ENCODE measurements around the gene UBTF. TPM values are rescaled to one million over a fixed set of nuclear protein-coding genes. Genes with fewer than 3 reads are reported as not detected.

The UBTF gene
- total and polyA plus RNA-seq, 9 of the 15 experiments (the other 6 are each of a cell fraction or from before 2014, with no cell fraction given) = 1.2 to 113 (median 83.6) TPM

DNA sequence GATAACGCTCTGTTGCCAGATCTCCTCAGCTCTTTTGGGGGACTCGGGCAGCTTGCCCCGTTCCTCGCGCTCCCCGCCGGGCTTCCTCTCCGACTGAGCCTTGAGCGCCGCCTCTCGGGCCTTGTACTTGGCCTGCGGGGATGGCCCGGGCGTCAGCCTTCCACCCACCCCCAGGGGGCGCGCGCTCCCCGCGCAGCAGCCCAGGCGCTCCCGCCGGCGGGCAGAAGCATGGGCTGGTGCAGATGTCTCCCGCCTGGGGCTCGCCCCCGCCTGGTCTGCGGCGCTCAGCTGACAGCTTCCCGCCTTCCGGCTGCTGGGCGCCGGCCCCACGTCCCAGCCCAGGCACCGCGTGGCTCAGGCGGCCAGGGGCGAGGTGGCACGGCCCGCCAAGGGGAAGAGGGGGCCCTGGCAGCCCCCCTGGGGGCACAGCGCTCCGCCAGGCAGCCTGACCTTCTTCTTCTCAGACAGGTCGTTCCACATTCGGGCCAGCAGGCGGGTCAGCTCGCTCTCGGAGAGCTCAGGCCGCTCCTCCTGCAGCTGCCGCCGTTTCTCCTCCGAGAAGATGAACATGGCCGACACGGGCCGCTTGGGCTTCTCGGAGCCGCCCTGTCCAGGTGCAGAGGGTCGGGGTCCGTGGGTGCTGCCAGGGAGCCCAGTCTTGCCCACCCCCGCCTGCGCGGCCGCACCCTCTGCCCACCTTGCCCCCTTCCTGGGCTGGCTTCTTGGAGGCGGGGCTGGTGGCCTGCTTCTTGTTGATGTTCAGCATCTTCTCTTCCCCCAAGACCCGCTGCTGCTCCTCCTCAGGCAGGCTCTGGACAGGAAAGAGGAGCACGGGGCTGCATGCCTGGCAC is 8.9 kb downstream of the UBTF start (continued):
- TF ChIP-seq FOXM1 (IDR thresholded peaks at IDR 0.05; ENCODE audit: low read depth) = no peak
- TF ChIP-seq FOXM1 (CRISPR knock-in tag; IDR thresholded peaks at IDR 0.05; ENCODE audit: low read depth) = peak; percentile 85; the same call in 1 of the 2 replicates
- no peak for TF ChIP-seq ZNF184 (CRISPR knock-in tag; IDR thresholded peaks at IDR 0.05)
- peak; percentile 79; the same call in 1 of the 2 replicates for TF ChIP-seq PTBP1 (IDR thresholded peaks at IDR 0.05; ENCODE audit: low read depth, low read length)
- TF ChIP-seq CEBPB (tag; IDR thresholded peaks at IDR 0.05) = no peak
- TF ChIP-seq MNT (conservative IDR thresholded peaks at IDR 0.05) = peak; percentile 78 to 92
- TF ChIP-seq ZFP36 (IDR thresholded peaks at IDR 0.05; ENCODE audit: low read depth, low read length, partially characterized antibody) = peak; percentile 23
- peak; percentile 66; the same call in 1 of the 2 replicates for TF ChIP-seq ZNF175 (CRISPR knock-in tag; IDR thresholded peaks at IDR 0.05; ENCODE audit: low read depth)
- peak; percentile 80 for TF ChIP-seq TCF3 (CRISPR knock-in tag; IDR thresholded peaks at IDR 0.05)
- TF ChIP-seq SREBF1 (IDR thresholded peaks at IDR 0.05; ENCODE audit: borderline replicate concordance, low read depth, low read length) = no peak
- TF ChIP-seq HNRNPK (IDR thresholded peaks at IDR 0.05; ENCODE audit: low read depth, low read length, poor library complexity, severe bottlenecking) = peak; percentile 98
- no peak for TF ChIP-seq ZC3H8 (IDR thresholded peaks at IDR 0.05)
- no peak for TF ChIP-seq MBD2 (IDR thresholded peaks at IDR 0.05; ENCODE audit: borderline replicate concordance, low read depth)
- TF ChIP-seq EZH2 (IDR thresholded peaks at IDR 0.05; ENCODE audit: borderline replicate concordance, low read depth, low read length) = no peak
- peak; percentile 13; the same call in 1 of the 2 replicates for TF ChIP-seq POLR2A (conservative IDR thresholded peaks at IDR 0.05)
- peak; percentile 99 for TF ChIP-seq RAD21 (CRISPR knock-in tag; conservative IDR thresholded peaks at IDR 0.05 in 1 of 2, IDR thresholded peaks at IDR 0.05 in 1 of 2)
- TF ChIP-seq, protein P1, sequence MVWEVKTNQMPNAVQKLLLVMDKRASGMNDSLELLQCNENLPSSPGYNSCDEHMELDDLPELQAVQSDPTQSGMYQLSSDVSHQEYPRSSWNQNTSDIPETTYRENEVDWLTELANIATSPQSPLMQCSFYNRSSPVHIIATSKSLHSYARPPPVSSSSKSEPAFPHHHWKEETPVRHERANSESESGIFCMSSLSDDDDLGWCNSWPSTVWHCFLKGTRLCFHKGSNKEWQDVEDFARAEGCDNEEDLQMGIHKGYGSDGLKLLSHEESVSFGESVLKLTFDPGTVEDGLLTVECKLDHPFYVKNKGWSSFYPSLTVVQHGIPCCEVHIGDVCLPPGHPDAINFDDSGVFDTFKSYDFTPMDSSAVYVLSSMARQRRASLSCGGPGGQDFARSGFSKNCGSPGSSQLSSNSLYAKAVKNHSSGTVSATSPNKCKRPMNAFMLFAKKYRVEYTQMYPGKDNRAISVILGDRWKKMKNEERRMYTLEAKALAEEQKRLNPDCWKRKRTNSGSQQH (CRISPR knock-in tag; IDR thresholded peaks at IDR 0.05) = 0 out of 2 replicates have a peak, but pooled peaks have one; percentile 10
- no peak for TF ChIP-seq C11orf30 (IDR thresholded peaks at IDR 0.05; ENCODE audit: low read depth)
- peak in 1 of 3 experiments; percentile 61; a peak in 1 of 6 replicates for TF ChIP-seq ZBTB11 (CRISPR knock-in tag; IDR thresholded peaks at IDR 0.05)
- no peak for TF ChIP-seq EWSR1 (IDR thresholded peaks at IDR 0.05; ENCODE audit: borderline replicate concordance, low read depth, partially characterized antibody)

Measured in K562 (cell line).